Astrocyte (in vitro differentiated cells and primary cell): ENCODE measurements around the gene PKD1L1. TPM values are rescaled to one million over a fixed set of nuclear protein-coding genes. Genes with fewer than 3 reads are reported as not detected.

ENCODE experiments used
- DNase-seq: peaks from one replicate; pipeline ENCODE4 v3.0.0-alpha.2; 2010; ENCODE audit warnings: low read depth
- FAIRE-seq: peaks from 2 replicates; lab custom pipeline; 2011; peaks lifted over from hg19 to GRCh38; lab: Jason Lieb, UNC
- H2AFZ ChIP-seq: 2 replicates; pipeline ENCODE4 v1.6.0; 2012; ENCODE audit warnings: low read depth, low read length, inconsistent platforms
- H3K27ac ChIP-seq: 2 replicates; pipeline ENCODE4 v1.5.1; 2011; ENCODE audit warnings: low read depth, low read length, inconsistent platforms
- H3K27me3 ChIP-seq: 2 replicates; pipeline ENCODE4 v1.6.0; 2011; ENCODE audit warnings: low read length, inconsistent platforms; ENCODE audit not compliant: insufficient read depth
- H3K36me3 ChIP-seq: 2 replicates; pipeline ENCODE4 v1.5.1; 2011; ENCODE audit warnings: low read length, inconsistent platforms; ENCODE audit not compliant: insufficient read depth
- H3K4me1 ChIP-seq: 2 replicates; pipeline ENCODE4 v1.5.1; 2011; ENCODE audit warnings: low read length, inconsistent platforms; ENCODE audit not compliant: insufficient read depth
- H3K4me2 ChIP-seq: 2 replicates; pipeline ENCODE4 v1.6.0; 2012; ENCODE audit warnings: low read length, inconsistent platforms
- H3K4me3 ChIP-seq: 2 replicates; pipeline ENCODE4 v1.5.1; 2011; ENCODE audit warnings: low read depth, mild to moderate bottlenecking, low read length, inconsistent platforms; ENCODE audit not compliant: insufficient read depth
- H3K79me2 ChIP-seq: 2 replicates; pipeline ENCODE4 v1.6.0; 2012; ENCODE audit warnings: mild to moderate bottlenecking, low read length, inconsistent platforms; ENCODE audit not compliant: insufficient read depth
- H3K9ac ChIP-seq: 2 replicates; pipeline ENCODE4 v1.6.0; 2012; ENCODE audit warnings: mild to moderate bottlenecking, low read length, inconsistent platforms
- H3K9me3 ChIP-seq: 2 replicates; pipeline ENCODE4 v1.5.1; 2012; ENCODE audit warnings: low read depth, mild to moderate bottlenecking, low read length, inconsistent platforms; ENCODE audit not compliant: insufficient read depth
- H4K20me1 ChIP-seq: 2 replicates; pipeline ENCODE4 v1.6.0; 2012; ENCODE audit warnings: low read length, inconsistent platforms; ENCODE audit not compliant: insufficient read depth
- H3K27ac Mint-ChIP-seq: one replicate; pipeline ENCODE4 v1.8.0; 2021; ENCODE audit warnings: mild to moderate bottlenecking, mixed read lengths; ENCODE audit not compliant: unreplicated experiment
- H3K27me3 Mint-ChIP-seq: one replicate; pipeline ENCODE4 v1.8.0; 2021; ENCODE audit warnings: low read depth, mixed read lengths; ENCODE audit not compliant: unreplicated experiment
- H3K36me3 Mint-ChIP-seq: one replicate; pipeline ENCODE4 v1.8.0; 2021; ENCODE audit warnings: low read depth, mixed read lengths; ENCODE audit not compliant: unreplicated experiment
- H3K4me1 Mint-ChIP-seq: one replicate; pipeline ENCODE4 v1.8.0; 2021; ENCODE audit warnings: low read depth, mixed read lengths; ENCODE audit not compliant: unreplicated experiment
- H3K4me3 Mint-ChIP-seq: one replicate; pipeline ENCODE4 v1.8.0; 2021; ENCODE audit warnings: mild to moderate bottlenecking, moderate library complexity, mixed read lengths; ENCODE audit not compliant: unreplicated experiment
- H3K9me3 Mint-ChIP-seq: one replicate; pipeline ENCODE4 v1.8.0; 2021; ENCODE audit warnings: mild to moderate bottlenecking, mixed read lengths; ENCODE audit not compliant: unreplicated experiment
- CTCF ChIP-seq: IDR thresholded peaks from 2 replicates; pipeline ENCODE4 v1.5.1; 2011; ENCODE audit warnings: low read depth, mild to moderate bottlenecking, inconsistent platforms, low read length, moderate library complexity; ENCODE audit not compliant: insufficient read depth
- EZH2 ChIP-seq: IDR thresholded peaks from 2 replicates; pipeline ENCODE4 v1.6.1; 2012; ENCODE audit warnings: mild to moderate bottlenecking, low read length, inconsistent platforms; ENCODE audit not compliant: insufficient read depth
- total RNA-seq: library from RNA; stranded (reverse); gene quantifications from 2 replicates; pipeline ENCODE4 v1.2.1, GENCODE V29; 2021

Gene PKD1L1
- total RNA-seq, 1 donor from 2014 or later, result 0.39 TPM

DNA sequence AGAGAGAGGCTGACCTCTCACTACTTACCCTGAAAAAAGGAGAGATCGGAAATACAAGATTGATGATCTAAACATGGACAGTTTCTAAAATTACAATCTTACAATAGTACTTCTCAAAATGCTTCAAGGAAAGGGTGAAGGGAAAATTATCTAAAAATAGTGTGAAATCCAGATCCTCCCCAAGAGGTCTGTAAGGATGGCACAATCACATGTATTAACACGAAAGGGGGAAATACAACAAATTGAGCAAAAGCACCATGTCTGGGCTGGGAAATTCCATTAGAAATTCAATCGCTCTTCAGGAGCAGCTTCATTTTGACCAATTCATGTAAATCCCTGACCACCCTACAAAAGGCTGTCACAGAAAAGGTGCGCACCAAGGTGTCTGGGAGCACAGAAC lies 67.0 kb downstream of the PKD1L1 start:
- Histone ChIP-seq H3K36me3 (no peaks in the 10 kb centered on the region), H2AFZ (no peak overlapping the region), H3K27ac (no peak overlapping the region), H3K9ac (no peak overlapping the region), H3K9me3 (no peaks in the 10 kb centered on the region), H3K4me2 (no peak overlapping the region), H3K79me2 (no peaks in the 10 kb centered on the region), H3K4me1 (no peaks in the 10 kb centered on the region), H3K4me3 (no peak overlapping the region), H3K27me3 (peaks cover 7% of the 10 kb centered on the region), H4K20me1 (no peaks in the 10 kb centered on the region)
- DNase-seq (no peak), FAIRE-seq (no peak)
- H3K9me3 Mint-ChIP-seq, result no peaks in the 10 kb centered on the region
- H3K36me3 Mint-ChIP-seq, result peaks cover 8% of the 10 kb centered on the region
- TF ChIP-seq EZH2, result no peak
- no peak for TF ChIP-seq CTCF
- no peaks in the 10 kb centered on the region for H3K4me1 Mint-ChIP-seq
- H3K4me3 Mint-ChIP-seq, result no peak overlapping the region
- peaks cover 7% of the 10 kb centered on the region for H3K27me3 Mint-ChIP-seq
- H3K27ac Mint-ChIP-seq, result no peak overlapping the region

DNA sequence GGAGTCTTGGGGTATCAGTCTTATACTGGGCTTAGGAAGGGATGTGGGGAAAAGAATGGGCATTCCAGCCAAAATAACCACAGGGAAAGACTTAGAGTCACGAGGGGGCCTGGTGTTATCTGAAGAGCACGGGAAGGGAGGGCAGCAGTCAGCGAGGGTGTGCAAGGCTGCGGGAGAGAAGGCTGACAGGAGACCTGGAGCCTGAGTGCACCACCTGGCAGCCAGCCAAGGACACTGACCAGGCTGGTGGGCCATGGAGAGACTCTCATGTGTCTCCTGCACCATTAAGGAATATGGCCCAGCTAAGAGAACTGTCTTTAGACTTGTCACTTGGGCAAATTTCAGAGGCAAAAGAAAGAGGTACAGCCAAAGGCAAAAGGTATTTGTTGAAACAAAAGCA lies 69.6 kb downstream of the PKD1L1 start:
- H3K27ac ChIP-seq, result no peak overlapping the region
- no peak overlapping the region for H3K4me3 Mint-ChIP-seq
- H2AFZ ChIP-seq, result no peak overlapping the region
- H3K9ac ChIP-seq, result no peak overlapping the region
- FAIRE-seq (no peak), DNase-seq (no peak)
- H3K79me2 ChIP-seq, result no peaks in the 10 kb centered on the region
- H3K4me1 Mint-ChIP-seq, result peaks cover 2% of the 10 kb centered on the region
- H3K27ac Mint-ChIP-seq, result no peak overlapping the region
- no peaks in the 10 kb centered on the region for H4K20me1 ChIP-seq
- peaks cover 4% of the 10 kb centered on the region for H3K27me3 ChIP-seq
- H3K27me3 Mint-ChIP-seq, result no peaks in the 10 kb centered on the region
- no peak overlapping the region for H3K4me3 ChIP-seq
- H3K9me3 Mint-ChIP-seq, result no peaks in the 10 kb centered on the region
- H3K36me3 ChIP-seq, result no peaks in the 10 kb centered on the region
- H3K36me3 Mint-ChIP-seq, result peaks cover 6% of the 10 kb centered on the region
- TF ChIP-seq EZH2 (no peak), CTCF (no peak)
- no peaks in the 10 kb centered on the region for H3K9me3 ChIP-seq
- H3K4me2 ChIP-seq, result no peak overlapping the region
- H3K4me1 ChIP-seq, result peaks cover 2% of the 10 kb centered on the region

- no peak overlapping the region for H3K4me2 ChIP-seq
- H3K4me3 Mint-ChIP-seq, result no peak overlapping the region
- no peaks in the 10 kb centered on the region for H3K36me3 ChIP-seq
- H3K4me3 ChIP-seq, result no peak overlapping the region
- no peak overlapping the region for H3K27ac ChIP-seq
- H3K4me1 Mint-ChIP-seq, result peaks cover 3% of the 10 kb centered on the region
- no peaks in the 10 kb centered on the region for H3K27me3 ChIP-seq
- H3K27ac Mint-ChIP-seq, result no peak overlapping the region
- H3K9me3 ChIP-seq, result no peaks in the 10 kb centered on the region
- H2AFZ ChIP-seq, result no peak overlapping the region
- H4K20me1 ChIP-seq, result no peaks in the 10 kb centered on the region
- peaks cover 6% of the 10 kb centered on the region for H3K36me3 Mint-ChIP-seq
- no peaks in the 10 kb centered on the region for H3K9me3 Mint-ChIP-seq
- TF ChIP-seq EZH2 (no peak), CTCF (no peak)
- H3K9ac ChIP-seq, result no peak overlapping the region
- peaks cover 3% of the 10 kb centered on the region for H3K4me1 ChIP-seq
- no peaks in the 10 kb centered on the region for H3K79me2 ChIP-seq
- H3K27me3 Mint-ChIP-seq, result no peaks in the 10 kb centered on the region
- DNase-seq (no peak), FAIRE-seq (no peak)
These were observed 70.9 kb downstream of the PKD1L1 start for GRCh38 chr7:47877336-47877735.
